GM12872 (cell line): Measurements from ENCODE around the gene PDE3A.

Experiments
- TF ChIP-seq, protein P1 (sequence below): IDR thresholded peaks from 3 replicates; pipeline ENCODE4 v1.5.1; 2011; ENCODE audit warnings: low read depth, mild to moderate bottlenecking, low read length, moderate library complexity; ENCODE audit not compliant: insufficient read depth

The PDE3A gene

DNA sequence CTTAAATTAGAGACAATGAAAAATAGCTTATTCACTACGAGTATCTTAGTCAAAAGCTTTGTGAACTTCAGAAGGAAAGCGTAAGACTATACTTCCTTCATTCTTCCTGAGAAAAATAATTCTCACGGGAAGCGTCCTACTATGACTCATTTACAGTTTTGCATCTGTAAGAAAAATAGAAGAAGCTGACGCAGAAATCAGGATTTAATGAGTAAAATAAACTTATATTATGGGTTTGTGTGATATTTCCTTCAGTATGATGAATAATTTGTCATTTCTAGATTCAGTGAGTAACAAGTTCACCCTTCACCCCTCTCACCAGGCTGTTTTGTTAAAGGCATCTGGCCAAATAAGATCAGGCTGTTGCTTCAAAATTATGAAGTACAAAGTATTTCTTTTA, 17.8 kb upstream of the PDE3A start:
- TF ChIP-seq, protein P1, sequence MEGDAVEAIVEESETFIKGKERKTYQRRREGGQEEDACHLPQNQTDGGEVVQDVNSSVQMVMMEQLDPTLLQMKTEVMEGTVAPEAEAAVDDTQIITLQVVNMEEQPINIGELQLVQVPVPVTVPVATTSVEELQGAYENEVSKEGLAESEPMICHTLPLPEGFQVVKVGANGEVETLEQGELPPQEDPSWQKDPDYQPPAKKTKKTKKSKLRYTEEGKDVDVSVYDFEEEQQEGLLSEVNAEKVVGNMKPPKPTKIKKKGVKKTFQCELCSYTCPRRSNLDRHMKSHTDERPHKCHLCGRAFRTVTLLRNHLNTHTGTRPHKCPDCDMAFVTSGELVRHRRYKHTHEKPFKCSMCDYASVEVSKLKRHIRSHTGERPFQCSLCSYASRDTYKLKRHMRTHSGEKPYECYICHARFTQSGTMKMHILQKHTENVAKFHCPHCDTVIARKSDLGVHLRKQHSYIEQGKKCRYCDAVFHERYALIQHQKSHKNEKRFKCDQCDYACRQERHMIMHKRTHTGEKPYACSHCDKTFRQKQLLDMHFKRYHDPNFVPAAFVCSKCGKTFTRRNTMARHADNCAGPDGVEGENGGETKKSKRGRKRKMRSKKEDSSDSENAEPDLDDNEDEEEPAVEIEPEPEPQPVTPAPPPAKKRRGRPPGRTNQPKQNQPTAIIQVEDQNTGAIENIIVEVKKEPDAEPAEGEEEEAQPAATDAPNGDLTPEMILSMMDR, result no peak

DNA sequence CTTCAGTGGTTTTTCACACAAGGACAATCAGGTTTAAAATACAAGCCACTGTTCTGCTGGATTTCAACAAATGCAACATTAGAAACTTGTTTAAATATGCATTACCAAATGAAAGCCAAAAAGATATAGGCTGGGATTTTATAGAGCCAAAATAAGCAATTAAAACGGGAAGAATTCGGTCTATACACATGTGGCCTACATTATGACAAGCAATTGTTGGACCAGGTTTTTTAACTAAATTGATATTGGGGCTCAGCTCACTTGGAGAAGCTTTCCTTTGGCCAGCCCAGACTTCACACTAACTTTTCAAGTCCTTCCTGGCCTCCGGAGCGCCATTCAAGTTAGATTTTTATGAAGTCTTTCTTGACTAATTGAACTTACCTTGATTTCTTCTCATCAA, 16.9 kb upstream of the PDE3A start:
- TF ChIP-seq, protein P1, result no peak

DNA sequence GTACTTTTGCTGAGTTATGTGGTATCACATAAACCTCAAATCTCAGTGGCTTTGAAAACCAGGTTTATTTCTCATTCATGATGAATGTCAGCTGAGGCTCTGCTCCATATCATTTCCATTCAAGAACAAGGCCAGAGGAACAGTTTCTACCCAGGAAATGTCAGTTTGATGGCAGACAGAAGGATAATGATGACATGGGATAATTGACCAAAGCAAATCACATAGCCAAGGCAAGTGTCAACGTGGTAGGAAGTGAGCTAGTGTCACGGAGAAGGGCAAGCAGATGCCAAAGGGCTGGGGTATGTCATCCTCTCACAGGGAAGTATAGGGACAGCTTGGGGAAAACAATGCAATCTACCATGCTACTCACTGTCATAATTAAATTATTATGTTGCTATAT, 12.3 kb upstream of the PDE3A start:
- TF ChIP-seq, protein P1, result no peak

DNA sequence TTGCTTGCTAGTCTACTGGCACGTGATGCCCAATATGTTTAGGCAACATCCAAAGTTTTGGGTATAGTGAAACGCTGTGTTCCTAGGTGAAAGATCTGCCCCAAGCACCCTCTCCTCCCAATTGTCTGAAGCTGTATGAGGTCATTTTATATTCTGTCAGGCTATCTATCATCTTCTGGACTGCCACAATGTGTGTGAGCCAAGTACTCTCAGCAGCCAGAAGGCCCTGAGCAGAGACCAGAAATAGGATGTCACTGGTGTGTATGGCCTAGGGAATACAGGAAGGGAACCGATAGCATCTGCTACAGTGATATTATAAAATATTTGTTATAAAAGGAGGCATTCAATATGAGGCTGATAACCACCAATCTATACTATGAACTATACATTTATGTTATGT, 7.9 kb upstream of the PDE3A start:
- TF ChIP-seq, protein P1, result no peak

DNA sequence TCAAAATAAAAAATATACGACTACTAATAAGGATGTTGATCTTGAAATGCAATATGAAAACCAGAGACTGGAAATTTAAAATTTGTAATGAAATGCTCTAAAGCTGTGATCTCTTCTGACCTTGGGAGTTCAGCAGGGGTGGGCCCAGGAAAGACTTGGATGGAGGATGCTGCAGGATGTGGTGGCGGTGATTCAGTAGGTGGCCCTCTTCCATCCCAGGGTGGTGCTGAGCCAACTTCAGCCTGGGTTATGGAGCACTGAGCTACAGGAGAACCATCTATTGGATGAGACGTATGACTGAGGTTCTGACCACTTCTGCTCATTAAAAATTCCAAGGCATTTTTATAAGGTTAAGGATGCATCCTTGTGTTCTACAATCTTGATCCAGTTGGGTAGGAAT, 6.9 kb upstream of the PDE3A start:
- TF ChIP-seq, protein P1, result no peak

DNA sequence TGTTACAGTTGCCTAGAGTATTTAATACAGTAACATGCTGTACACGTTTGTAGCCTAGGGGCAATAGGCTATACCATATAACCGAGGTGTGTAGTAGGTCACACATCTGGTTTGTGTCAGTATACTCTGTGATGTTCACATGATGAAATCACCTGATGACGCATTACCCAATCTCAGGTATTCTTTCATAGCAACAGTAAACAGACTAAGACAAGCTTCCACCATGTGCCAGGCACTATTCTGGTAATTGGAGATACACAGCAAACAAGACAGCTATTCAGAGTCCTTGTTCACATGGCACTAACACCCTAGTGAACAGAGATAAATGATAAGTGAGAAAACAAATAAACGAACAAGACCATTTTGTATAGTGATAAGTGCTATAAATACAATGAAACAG, 3.8 kb upstream of the PDE3A start:
- TF ChIP-seq, protein P1, result no peak

DNA sequence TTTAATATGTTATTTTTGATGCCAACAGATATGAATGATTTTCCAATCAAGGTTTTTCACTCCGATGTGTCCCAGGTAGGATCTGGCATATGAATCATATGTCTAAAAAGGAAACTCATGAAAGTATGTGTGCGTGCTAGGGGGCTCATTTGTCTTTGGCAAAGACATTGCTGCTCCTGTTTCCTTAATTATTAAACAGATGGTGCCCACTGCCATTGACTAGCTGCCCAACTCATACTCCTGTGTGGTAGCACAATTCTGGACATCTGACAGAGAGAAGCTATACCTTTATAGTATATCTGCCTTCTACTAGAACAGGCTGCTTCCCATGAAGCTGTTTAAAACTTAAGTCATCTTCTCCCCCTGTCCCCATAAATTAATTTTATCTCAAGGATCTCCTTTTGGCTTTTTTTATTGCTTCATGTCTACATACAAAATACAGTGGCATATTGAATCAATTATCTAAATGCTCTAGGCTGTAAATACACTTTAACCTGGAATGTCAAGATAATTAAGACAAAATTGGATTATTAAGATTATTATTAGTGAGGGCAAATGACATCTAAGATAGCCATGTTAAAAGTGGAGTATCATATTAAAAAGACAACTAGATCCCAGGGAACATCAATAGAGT, 1.4 kb upstream of the PDE3A start:
- TF ChIP-seq, protein P1, result no peak
